ENCODE data around the gene NHS.

NHS gene

DNA sequence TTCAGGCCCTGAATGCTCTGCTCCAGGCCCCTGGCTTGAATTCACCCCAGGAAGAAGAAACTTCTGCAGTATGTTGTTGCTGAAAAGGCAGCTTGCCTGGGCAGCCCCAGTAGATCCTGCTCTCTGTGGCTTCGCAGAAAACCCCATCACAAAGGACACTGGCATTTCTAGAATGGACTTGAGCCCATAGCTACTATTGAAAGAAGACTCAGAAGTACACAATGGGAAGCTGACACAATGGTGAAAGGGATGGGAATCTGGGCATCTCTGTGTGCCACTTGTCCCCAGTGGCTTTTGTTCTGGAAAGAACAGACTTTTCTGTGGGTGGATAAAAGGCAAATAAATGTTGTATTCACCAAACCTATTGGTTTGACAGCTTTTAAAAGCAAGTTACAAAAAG lies 294.9 kb downstream of the NHS start:
- no peaks in the 10 kb centered on the region for H4K20me1 ChIP-seq (ENCODE audit: insufficient read depth, low read length)

DNA sequence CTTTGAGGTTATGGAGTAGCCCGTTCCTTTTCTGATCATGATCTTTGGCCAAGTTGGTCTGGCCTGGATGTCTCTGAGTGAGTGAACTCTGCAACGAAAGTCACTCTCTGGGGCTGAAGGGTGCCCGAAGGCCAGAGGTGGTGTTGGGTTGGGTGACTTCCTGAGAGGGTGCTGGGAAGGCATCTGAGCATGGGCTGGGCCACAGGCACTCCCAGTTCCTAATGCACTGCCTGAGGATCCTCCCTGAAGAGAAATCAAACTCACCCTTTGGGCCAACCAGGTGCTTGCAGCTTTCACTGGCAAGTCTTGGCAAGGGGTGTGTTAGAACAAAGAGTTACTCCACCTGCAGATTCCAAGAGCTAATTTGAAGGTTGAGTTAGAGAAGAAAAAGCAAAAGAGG lies 295.9 kb downstream of the NHS start:
- TF ChIP-seq EZH2phosphoT487 (IDR thresholded peaks at IDR 0.05; ENCODE audit: low read length) (no peak), CTCF (IDR thresholded peaks at IDR 0.05; ENCODE audit: low read length) (no peak), EZH2 (optimal IDR thresholded peaks at IDR 0.05; ENCODE audit: low read depth, low read length) (no peak)
- Histone ChIP-seq H4K20me1 (ENCODE audit: insufficient read depth, low read length) (no peaks in the 10 kb centered on the region), H2AFZ (ENCODE audit: low read length) (no peak overlapping the region), H3K4me1 (ENCODE audit: low read length) (no peaks in the 10 kb centered on the region), H3K79me2 (ENCODE audit: low read length) (no peaks in the 10 kb centered on the region), H3K36me3 (replicated peaks; ENCODE audit: insufficient read depth, low read length) (no peaks in the 10 kb centered on the region), H3K4me3 (ENCODE audit: low read length) (no peak overlapping the region), H3K27me3 (replicated peaks; ENCODE audit: insufficient read depth, low read length) (no peaks in the 10 kb centered on the region), H3K4me2 (ENCODE audit: low read depth, low read length) (no peak overlapping the region), H3K27ac (ENCODE audit: low read length) (no peak overlapping the region), H3F3A (ENCODE audit: insufficient read depth, low read length) (no peaks in the 10 kb centered on the region), H3K9me3 (replicated peaks; ENCODE audit: insufficient read depth, low read length) (no peaks in the 10 kb centered on the region), H3K9me2 (replicated peaks; ENCODE audit: insufficient read depth, low read length) (no peaks in the 10 kb centered on the region), H3K9ac (ENCODE audit: low read length) (no peak overlapping the region)
- no peak for DNase-seq

More for the DNA sequence above, 294.9 kb downstream of the NHS start:
- no peaks in the 10 kb centered on the region for H3K79me2 ChIP-seq (ENCODE audit: low read length)
- no peaks in the 10 kb centered on the region for H3K9me2 ChIP-seq (replicated peaks; ENCODE audit: insufficient read depth, low read length)
- H2AFZ ChIP-seq (ENCODE audit: low read length), result no peak overlapping the region
- no peaks in the 10 kb centered on the region for H3F3A ChIP-seq (ENCODE audit: insufficient read depth, low read length)
- no peak overlapping the region for H3K4me3 ChIP-seq (ENCODE audit: low read length)
- DNase-seq, result no peak
- H3K27ac ChIP-seq (ENCODE audit: low read length), result no peak overlapping the region
- no peak for TF ChIP-seq EZH2phosphoT487 (IDR thresholded peaks at IDR 0.05; ENCODE audit: low read length)
- TF ChIP-seq CTCF (IDR thresholded peaks at IDR 0.05; ENCODE audit: low read length), result no peak
- no peak for TF ChIP-seq EZH2 (optimal IDR thresholded peaks at IDR 0.05; ENCODE audit: low read depth, low read length)
- H3K4me2 ChIP-seq (ENCODE audit: low read depth, low read length), result no peak overlapping the region
- no peak overlapping the region for H3K9ac ChIP-seq (ENCODE audit: low read length)
- no peaks in the 10 kb centered on the region for H3K4me1 ChIP-seq (ENCODE audit: low read length)
- H3K27me3 ChIP-seq (replicated peaks; ENCODE audit: insufficient read depth, low read length), result no peaks in the 10 kb centered on the region
- H3K36me3 ChIP-seq (replicated peaks; ENCODE audit: insufficient read depth, low read length), result no peaks in the 10 kb centered on the region
- no peaks in the 10 kb centered on the region for H3K9me3 ChIP-seq (replicated peaks; ENCODE audit: insufficient read depth, low read length)

DNA sequence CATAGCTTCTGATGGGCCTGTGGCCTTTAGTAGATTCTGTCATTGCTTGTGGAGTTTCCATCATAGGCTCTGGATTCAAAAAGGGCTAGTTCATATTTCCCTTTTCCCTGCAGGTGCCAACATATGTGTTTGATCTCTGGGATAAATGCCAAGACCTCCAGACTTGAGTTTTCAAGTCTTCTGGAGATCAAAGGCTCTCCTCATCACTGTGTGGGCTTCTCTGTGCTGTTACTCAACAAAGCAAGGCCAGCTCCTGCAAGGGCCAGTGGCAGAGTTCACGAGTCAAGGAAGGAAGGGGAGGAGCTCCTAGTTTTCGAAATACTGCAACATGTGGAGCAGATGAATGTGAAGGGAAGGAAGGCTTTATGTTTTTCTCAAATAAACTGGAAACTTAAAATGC lies 299.6 kb downstream of the NHS start:
- Histone ChIP-seq H3K9ac (ENCODE audit: low read length) (no peak overlapping the region), H3K9me2 (replicated peaks; ENCODE audit: insufficient read depth, low read length) (no peaks in the 10 kb centered on the region), H3K9me3 (replicated peaks; ENCODE audit: insufficient read depth, low read length) (no peaks in the 10 kb centered on the region), H3K27me3 (replicated peaks; ENCODE audit: insufficient read depth, low read length) (no peaks in the 10 kb centered on the region), H3K4me3 (ENCODE audit: low read length) (no peak overlapping the region), H3K27ac (ENCODE audit: low read length) (no peak overlapping the region), H3K36me3 (replicated peaks; ENCODE audit: insufficient read depth, low read length) (no peaks in the 10 kb centered on the region), H3K4me2 (ENCODE audit: low read depth, low read length) (no peak overlapping the region), H3F3A (ENCODE audit: insufficient read depth, low read length) (no peaks in the 10 kb centered on the region), H3K79me2 (ENCODE audit: low read length) (no peaks in the 10 kb centered on the region), H3K4me1 (ENCODE audit: low read length) (no peaks in the 10 kb centered on the region), H4K20me1 (ENCODE audit: insufficient read depth, low read length) (no peaks in the 10 kb centered on the region), H2AFZ (ENCODE audit: low read length) (no peak overlapping the region)
- TF ChIP-seq EZH2phosphoT487 (IDR thresholded peaks at IDR 0.05; ENCODE audit: low read length) (no peak), CTCF (IDR thresholded peaks at IDR 0.05; ENCODE audit: low read length) (no peak), EZH2 (optimal IDR thresholded peaks at IDR 0.05; ENCODE audit: low read depth, low read length) (no peak)
- DNase-seq, result no peak
